ENCODE results near the gene GSX1.

- no peak for TF ChIP-seq POLR2AphosphoS5 (IDR thresholded peaks at IDR 0.05)
- TF ChIP-seq POLR2A (IDR thresholded peaks at IDR 0.05): no peak
- TF ChIP-seq CTCF (IDR thresholded peaks at IDR 0.05): no peak
These were observed 29.3 kb downstream of the GSX1 start for GRCh38 chr13:27821566-27821965.
